Inflammatory macrophage treated with lipopolysaccharide for 4 hours (primary cell): ENCODE measurements around the gene TRAF2.
"Not testable (repeated sequence)": the region's sequence is repeated elsewhere in the genome, so short reads cannot be mapped to it uniquely, and the experiment has no call there.

ENCODE experiments used
- DNase-seq: peaks from one replicate; pipeline ENCODE4 v3.0.0-alpha.2; 2020

The TRAF2 gene

GRCh38 chr9:136858844-136859757, 27.2 kb upstream of the TRAF2 start:
- DNase-seq: no peak

GRCh38 chr9:136860529-136860928, 25.8 kb upstream of the TRAF2 start:
- no peak for DNase-seq

- no peak for DNase-seq
These were observed 25.1 kb upstream of the TRAF2 start for GRCh38 chr9:136860933-136861873.

GRCh38 chr9:136861874-136862457, 24.4 kb upstream of the TRAF2 start:
- no peak for DNase-seq

- no peak for DNase-seq
These were observed 23.3 kb upstream of the TRAF2 start for GRCh38 chr9:136862849-136863622.

GRCh38 chr9:136863623-136864273, 22.6 kb upstream of the TRAF2 start:
- DNase-seq: no peak

- no peak for DNase-seq
These were observed 21.1 kb upstream of the TRAF2 start for GRCh38 chr9:136865041-136865767.

GRCh38 chr9:136865768-136866103, 20.6 kb upstream of the TRAF2 start:
- DNase-seq: no peak

- DNase-seq: not testable (repeated sequence)
These were observed 19.4 kb upstream of the TRAF2 start for GRCh38 chr9:136866898-136867421.

GRCh38 chr9:136867480-136867879, 18.8 kb upstream of the TRAF2 start:
- DNase-seq: no peak

- no peak for DNase-seq
These were observed 18.4 kb upstream of the TRAF2 start for GRCh38 chr9:136867917-136868316.

GRCh38 chr9:136868644-136869043, 17.7 kb upstream of the TRAF2 start:
- DNase-seq: no peak

GRCh38 chr9:136869611-136870010, 16.7 kb upstream of the TRAF2 start:
- DNase-seq: not testable (repeated sequence)

GRCh38 chr9:136875155-136875554, 11.2 kb upstream of the TRAF2 start:
- DNase-seq: no peak

GRCh38 chr9:136876476-136876875, 9.8 kb upstream of the TRAF2 start:
- no peak for DNase-seq

GRCh38 chr9:136880651-136881050, 5.7 kb upstream of the TRAF2 start:
- DNase-seq: no peak

- DNase-seq: peak; percentile 84
These were observed 4.6 kb upstream of the TRAF2 start for GRCh38 chr9:136881691-136882108.

GRCh38 chr9:136882109-136882946, 4.0 kb upstream of the TRAF2 start:
- peak; percentile 96 for DNase-seq

- DNase-seq: not testable (repeated sequence)
These were observed 3.4 kb upstream of the TRAF2 start for GRCh38 chr9:136882947-136883283.

- not testable (repeated sequence) for DNase-seq
These were observed 2.6 kb upstream of the TRAF2 start for GRCh38 chr9:136883670-136884069.
